Uterus (tissue), 4 donors: ENCODE results near the gene MDFIC2. TPM values are rescaled to one million over a fixed set of nuclear protein-coding genes. Genes with fewer than 3 reads are reported as not detected.

Experiments used
- DNase-seq, 2 donors: peaks; one replicate each; pipeline ENCODE4 v3.0.0-alpha.2; 2019 to 2020
- H3K27ac ChIP-seq, 2 donors: fragments of 200-600 bp; sonication (generic); 1 replicate in 1 of 2; 2 replicates in 1 of 2; pipeline ENCODE4 v1.5.1; 2016 to 2018
- H3K27me3 ChIP-seq, 2 donors: fragments of 200-600 bp; sonication (generic); one replicate each; pipeline ENCODE4 v1.5.1; 2018 to 2019; ENCODE audit warnings: control low read depth in 1 of 2
- H3K36me3 ChIP-seq, 2 donors: fragments of 200-600 bp; sonication (generic); one replicate each; pipeline ENCODE4 v1.5.1; 2019; ENCODE audit warnings: control low read depth in 1 of 2
- H3K4me1 ChIP-seq, 2 donors: fragments of 200-600 bp; sonication (generic); one replicate each; pipeline ENCODE4 v1.5.1; 2018 to 2019; ENCODE audit warnings: control low read depth in 1 of 2
- H3K4me3 ChIP-seq, 2 donors: fragments of 200-600 bp; sonication (generic); 1 replicate in 1 of 2; 2 replicates in 1 of 2; pipeline ENCODE4 v1.5.1; 2018 to 2019; ENCODE audit warnings: mild to moderate bottlenecking in 1 of 2
- H3K9me3 ChIP-seq, 2 donors: fragments of 200-600 bp; sonication (generic); one replicate each; pipeline ENCODE4 v1.5.1; 2019; ENCODE audit warnings: control low read depth in 1 of 2
- CTCF ChIP-seq, 4 experiments: fragments of 200-600 bp in 2 of 4; fragments of 450-650 bp in 2 of 4; sonication (generic) in 2 of 4; IDR thresholded peaks; one replicate each; pipeline ENCODE4 v1.5.1; 2016 to 2019; ENCODE audit warnings: antibody characterized with exemption in 4 of 4, mild to moderate bottlenecking in 2 of 4, moderate library complexity in 1 of 4
- POLR2A ChIP-seq, 2 donors: fragments of 450-650 bp; IDR thresholded peaks; one replicate each; pipeline ENCODE4 v1.6.1; 2016; ENCODE audit warnings: antibody characterized with exemption in 2 of 2, mild to moderate bottlenecking in 1 of 2, moderate library complexity in 1 of 2
- intact Hi-C: fragments of 100-400 bp; cut with DNase I; formaldehyde crosslinking; loops from one replicate; pipeline ENCODE4 v1.15.1; 2023; ENCODE audit warnings: low total_unique reads
- total RNA-seq, 4 donors: library from RNA; depleted of rRNA in 3 of 4; stranded (reverse); fragments of >200 nt in 3 of 4; gene quantifications; one replicate each; pipeline versions ENCODE4 v1.1.0 to v1.2.4, GENCODE V29; 2014 to 2023
- donor health status: DM: yes; HTN: yes; CAD: no.

Gene MDFIC2
- total RNA-seq, 4 donors from 2014 or later, result not detected

- intact Hi-C loops, result no loop called here
- DNase-seq, result no peak
- TF ChIP-seq POLR2A (IDR thresholded peaks at IDR 0.05) (no peak), CTCF (IDR thresholded peaks at IDR 0.05) (no peak)
Measured at GRCh38 chr3:70176224-70176623, 136.2 kb downstream of the MDFIC2 start.

GRCh38 chr3:70156808-70157207, 155.6 kb downstream of the MDFIC2 start:
- no peaks in the 10 kb centered on the region for H3K27me3 ChIP-seq
- H3K4me1 ChIP-seq, result no peaks in the 10 kb centered on the region
- no peak overlapping the region for H3K27ac ChIP-seq
- no peak overlapping the region for H3K4me3 ChIP-seq
- no peak for DNase-seq
- intact Hi-C loops, result no loop called here
- no peaks in the 10 kb centered on the region for H3K9me3 ChIP-seq
- no peak for TF ChIP-seq CTCF (IDR thresholded peaks at IDR 0.05)
- no peak for TF ChIP-seq POLR2A (IDR thresholded peaks at IDR 0.05)
- no peaks in the 10 kb centered on the region for H3K36me3 ChIP-seq

More at GRCh38 chr3:70176224-70176623, 136.2 kb downstream of the MDFIC2 start:
- Histone ChIP-seq H3K27ac (no peak overlapping the region), H3K27me3 (no peaks in the 10 kb centered on the region), H3K4me1 (no peaks in the 10 kb centered on the region), H3K36me3 (no peaks in the 10 kb centered on the region), H3K4me3 (no peak overlapping the region), H3K9me3 (no peaks in the 10 kb centered on the region)

GRCh38 chr3:70150599-70150998, 161.8 kb downstream of the MDFIC2 start:
- Histone ChIP-seq H3K4me3 (no peak overlapping the region), H3K27me3 (no peaks in the 10 kb centered on the region), H3K4me1 (no peaks in the 10 kb centered on the region), H3K36me3 (no peaks in the 10 kb centered on the region), H3K27ac (no peak overlapping the region), H3K9me3 (no peaks in the 10 kb centered on the region)
- no peak for DNase-seq
- intact Hi-C loops, result no loop called here
- TF ChIP-seq CTCF (IDR thresholded peaks at IDR 0.05) (no peak), POLR2A (IDR thresholded peaks at IDR 0.05) (no peak)

GRCh38 chr3:70149714-70150400, 162.6 kb downstream of the MDFIC2 start:
- H3K27ac ChIP-seq, result no peak overlapping the region
- no peaks in the 10 kb centered on the region for H3K4me1 ChIP-seq
- DNase-seq, result no peak
- TF ChIP-seq CTCF (IDR thresholded peaks at IDR 0.05), result no peak
- TF ChIP-seq POLR2A (IDR thresholded peaks at IDR 0.05), result no peak
- H3K36me3 ChIP-seq, result no peaks in the 10 kb centered on the region
- no peaks in the 10 kb centered on the region for H3K9me3 ChIP-seq
- no peak overlapping the region for H3K4me3 ChIP-seq
- H3K27me3 ChIP-seq, result no peaks in the 10 kb centered on the region
- intact Hi-C loops, result no loop called here
